Endodermal cell (in vitro differentiated cells): ENCODE data around the gene FAM81A. TPM values are rescaled to one million over a fixed set of nuclear protein-coding genes. Genes with fewer than 3 reads are reported as not detected.

ENCODE experiments used
- DNase-seq: peaks from one replicate; pipeline ENCODE4 v3.0.0-alpha.2; 2017
- H3K27ac ChIP-seq: 2 replicates; pipeline ENCODE4 v1.5.1; 2013; ENCODE audit warnings: mild to moderate bottlenecking, low read depth, low read length, moderate library complexity
- H3K27me3 ChIP-seq: 2 replicates; pipeline ENCODE4 v1.6.1; 2013; ENCODE audit warnings: mild to moderate bottlenecking, low read length, moderate library complexity; ENCODE audit not compliant: insufficient read depth, control insufficient read depth, poor library complexity, severe bottlenecking
- H3K36me3 ChIP-seq: 2 replicates; pipeline ENCODE4 v1.7.0; 2013; ENCODE audit warnings: mild to moderate bottlenecking, low read length, moderate library complexity; ENCODE audit not compliant: control insufficient read depth, insufficient read depth
- H3K4me1 ChIP-seq: one replicate; pipeline ENCODE4 v1.7.0; 2013; ENCODE audit warnings: low read length; ENCODE audit not compliant: control insufficient read depth, insufficient read depth
- H3K4me3 ChIP-seq: 2 replicates; pipeline ENCODE4 v1.5.1; 2013; ENCODE audit warnings: mild to moderate bottlenecking, low read length, moderate library complexity
- H3K9ac ChIP-seq: 2 replicates; pipeline ENCODE4 v1.6.1; 2013; ENCODE audit warnings: mild to moderate bottlenecking, low read length, moderate library complexity; ENCODE audit not compliant: poor library complexity, severe bottlenecking; ENCODE audit errors: extremely low read depth
- H3K9me3 ChIP-seq: 2 replicates; pipeline ENCODE4 v1.6.1; 2013; ENCODE audit warnings: mild to moderate bottlenecking, low read length, moderate library complexity; ENCODE audit not compliant: control insufficient read depth
- H3K27ac Mint-ChIP-seq: 2 replicates; pipeline ENCODE4 v1.8.0; 2020; ENCODE audit warnings: mixed read lengths
- H3K27me3 Mint-ChIP-seq: 2 replicates; pipeline ENCODE4 v1.8.0; 2021; ENCODE audit warnings: mild to moderate bottlenecking, mixed read lengths; ENCODE audit not compliant: insufficient read depth
- H3K36me3 Mint-ChIP-seq: 2 replicates; pipeline ENCODE4 v1.8.0; 2020; ENCODE audit warnings: low read depth, mixed read lengths
- H3K4me1 Mint-ChIP-seq: 2 replicates; pipeline ENCODE4 v1.8.0; 2020; ENCODE audit warnings: mixed read lengths
- H3K4me3 Mint-ChIP-seq: 2 replicates; pipeline ENCODE4 v1.8.0; 2020; ENCODE audit warnings: mild to moderate bottlenecking, moderate library complexity, mixed read lengths
- H3K9me3 Mint-ChIP-seq: 2 replicates; pipeline ENCODE4 v1.8.0; 2020; ENCODE audit warnings: mild to moderate bottlenecking, mixed read lengths
- WGBS, 2 experiments: methylation state at CpG; one replicate each; pipeline versions ENCODE4 v1.1.5 to v1.1.7; 2013; ENCODE audit warnings: missing lambda C conversion rate in 2 of 2, mixed read lengths in 1 of 2; ENCODE audit not compliant: insufficient coverage in 1 of 2, insufficient read length in 1 of 2; 5-methylcytosine and 5-hydroxymethylcytosine counted together
- total RNA-seq, 2 donors: library from RNA; stranded (reverse); fragmentation: NEBNext Ultra II Directional in 1 of 2; extraction: Animal tissue kit (Norgen Biotek cat#: 25700) in 1 of 2; gene quantifications; 2 replicates in 1 of 2; 3 replicates in 1 of 2; pipeline ENCODE4 v1.2.1, GENCODE V29; 2021
- TF ChIP-seq, protein P1 (sequence below): fragments of 200-600 bp; sonication (generic); conservative IDR thresholded peaks from 2 replicates; pipeline ENCODE4 v1.5.0; 2021; ENCODE audit warnings: antibody characterized with exemption, mild to moderate bottlenecking

FAM81A gene
- total RNA-seq, 2 donors from 2014 or later = 0.35 to 0.88 TPM

DNA sequence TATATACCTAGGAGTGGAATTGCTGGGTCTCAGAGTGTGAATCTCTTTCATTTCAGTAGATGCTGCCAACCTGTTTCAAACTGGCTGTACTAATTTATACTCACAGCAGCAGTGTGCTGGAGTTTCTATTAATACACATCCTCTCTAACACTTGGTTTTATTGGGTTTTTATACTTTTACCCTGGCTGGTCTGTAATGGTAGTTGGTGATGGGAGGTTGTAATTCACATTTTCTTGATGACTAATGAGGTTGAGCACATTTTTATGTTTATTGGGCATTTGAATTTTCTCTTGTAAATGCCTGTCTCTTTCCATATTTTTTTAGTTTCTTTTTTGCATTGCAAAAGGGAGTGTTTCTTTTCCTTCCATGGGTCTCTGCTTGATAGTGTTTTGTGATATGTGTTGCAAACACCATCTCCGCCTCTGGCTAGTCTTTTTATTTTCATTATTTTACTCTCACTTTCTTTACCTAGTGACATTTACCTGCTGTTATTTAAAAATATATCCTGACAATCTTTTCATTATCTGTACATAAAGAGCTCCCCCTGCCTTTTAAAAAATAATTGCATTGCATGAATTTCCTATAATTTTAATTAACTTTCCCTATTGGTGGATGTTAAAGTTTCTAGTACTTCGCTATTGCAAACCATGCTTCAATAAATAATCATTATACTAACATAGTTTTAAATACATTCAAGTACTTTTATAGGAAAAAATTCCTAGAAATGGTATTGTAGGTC lies 124.6 kb downstream of the FAM81A start:
- no peak overlapping the region for H3K27ac ChIP-seq
- no peak for DNase-seq
- H3K27me3 ChIP-seq = no peaks in the 10 kb centered on the region
- H3K4me3 ChIP-seq = no peak overlapping the region
- H3K27ac Mint-ChIP-seq = no peak overlapping the region
- H3K27me3 Mint-ChIP-seq = no peaks in the 10 kb centered on the region
- peaks cover 2% of the 10 kb centered on the region for H3K9me3 Mint-ChIP-seq
- H3K9me3 ChIP-seq = peaks cover 6% of the 10 kb centered on the region
- 90% methylated on average over 1 of the region's 2 CpGs; no CpG with 5 or more reads in 1 of the 2 experiments for WGBS, 2 experiments
- H3K9ac ChIP-seq = no peak overlapping the region
- H3K4me1 ChIP-seq = no peaks in the 10 kb centered on the region
- TF ChIP-seq, protein P1, sequence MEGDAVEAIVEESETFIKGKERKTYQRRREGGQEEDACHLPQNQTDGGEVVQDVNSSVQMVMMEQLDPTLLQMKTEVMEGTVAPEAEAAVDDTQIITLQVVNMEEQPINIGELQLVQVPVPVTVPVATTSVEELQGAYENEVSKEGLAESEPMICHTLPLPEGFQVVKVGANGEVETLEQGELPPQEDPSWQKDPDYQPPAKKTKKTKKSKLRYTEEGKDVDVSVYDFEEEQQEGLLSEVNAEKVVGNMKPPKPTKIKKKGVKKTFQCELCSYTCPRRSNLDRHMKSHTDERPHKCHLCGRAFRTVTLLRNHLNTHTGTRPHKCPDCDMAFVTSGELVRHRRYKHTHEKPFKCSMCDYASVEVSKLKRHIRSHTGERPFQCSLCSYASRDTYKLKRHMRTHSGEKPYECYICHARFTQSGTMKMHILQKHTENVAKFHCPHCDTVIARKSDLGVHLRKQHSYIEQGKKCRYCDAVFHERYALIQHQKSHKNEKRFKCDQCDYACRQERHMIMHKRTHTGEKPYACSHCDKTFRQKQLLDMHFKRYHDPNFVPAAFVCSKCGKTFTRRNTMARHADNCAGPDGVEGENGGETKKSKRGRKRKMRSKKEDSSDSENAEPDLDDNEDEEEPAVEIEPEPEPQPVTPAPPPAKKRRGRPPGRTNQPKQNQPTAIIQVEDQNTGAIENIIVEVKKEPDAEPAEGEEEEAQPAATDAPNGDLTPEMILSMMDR = no peak
- no peaks in the 10 kb centered on the region for H3K36me3 Mint-ChIP-seq
- H3K4me1 Mint-ChIP-seq = peaks cover 2% of the 10 kb centered on the region
- H3K36me3 ChIP-seq = no peaks in the 10 kb centered on the region
- H3K4me3 Mint-ChIP-seq = no peak overlapping the region

DNA sequence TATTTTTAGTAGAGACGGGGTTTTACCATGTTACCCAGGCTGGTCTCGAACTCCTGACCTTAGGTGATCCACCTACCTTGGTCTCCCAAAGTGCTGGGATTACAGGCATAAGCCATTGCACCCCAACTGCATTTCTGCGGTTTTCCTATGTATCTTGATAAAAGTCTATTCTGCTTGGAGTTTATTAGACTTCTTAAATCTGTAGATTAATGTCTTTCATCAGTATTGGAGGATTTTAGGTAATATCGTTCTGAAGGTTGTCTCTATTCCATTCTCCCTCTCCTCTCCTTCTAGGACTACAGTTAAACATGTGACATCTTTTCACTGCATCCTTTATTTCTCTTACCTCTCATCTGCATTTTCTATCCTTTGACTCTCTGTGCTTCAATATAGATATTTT lies 127.3 kb downstream of the FAM81A start:
- Histone ChIP-seq H3K27me3 (no peaks in the 10 kb centered on the region), H3K27ac (no peak overlapping the region), H3K4me1 (no peaks in the 10 kb centered on the region), H3K9ac (no peak overlapping the region), H3K4me3 (no peak overlapping the region), H3K9me3 (peaks cover 6% of the 10 kb centered on the region), H3K36me3 (no peaks in the 10 kb centered on the region)
- no peak overlapping the region for H3K4me3 Mint-ChIP-seq
- H3K4me1 Mint-ChIP-seq = peaks cover 2% of the 10 kb centered on the region
- WGBS, 2 experiments = 93 to 95% methylated on average over 2 to 4 of the region's 4 CpGs
- no peaks in the 10 kb centered on the region for H3K36me3 Mint-ChIP-seq
- DNase-seq = no peak
- no peak overlapping the region for H3K27ac Mint-ChIP-seq
- no peaks in the 10 kb centered on the region for H3K27me3 Mint-ChIP-seq
- H3K9me3 Mint-ChIP-seq = peaks cover 2% of the 10 kb centered on the region
- TF ChIP-seq, protein P1 = no peak

DNA sequence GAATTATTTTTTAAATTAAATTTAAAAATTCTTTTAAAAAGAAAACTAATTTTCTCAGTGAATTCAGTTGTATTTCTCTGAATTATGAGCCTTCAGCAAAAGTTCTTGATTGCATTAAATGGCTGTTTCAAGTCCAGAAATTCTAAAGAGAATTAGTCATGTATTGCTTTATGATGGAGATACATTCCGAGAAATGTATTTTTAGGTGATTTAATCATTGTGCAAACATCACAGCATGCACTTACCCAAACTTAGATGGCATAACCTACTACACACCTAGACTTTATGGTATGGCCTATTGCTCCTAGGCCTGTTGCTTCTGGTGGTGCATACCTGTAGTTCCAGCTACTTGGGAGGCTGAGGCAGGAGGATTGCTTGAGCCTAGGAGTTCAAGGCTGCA lies 129.3 kb downstream of the FAM81A start:
- Histone ChIP-seq H3K27me3 (no peaks in the 10 kb centered on the region), H3K27ac (no peak overlapping the region), H3K4me1 (no peaks in the 10 kb centered on the region), H3K9ac (no peak overlapping the region), H3K9me3 (peaks cover 6% of the 10 kb centered on the region), H3K36me3 (no peaks in the 10 kb centered on the region), H3K4me3 (no peak overlapping the region)
- TF ChIP-seq, protein P1 = no peak
- no peaks in the 10 kb centered on the region for H3K27me3 Mint-ChIP-seq
- no peaks in the 10 kb centered on the region for H3K36me3 Mint-ChIP-seq
- H3K4me1 Mint-ChIP-seq = peaks cover 5% of the 10 kb centered on the region
- peaks cover 2% of the 10 kb centered on the region for H3K9me3 Mint-ChIP-seq
- no peak for DNase-seq
- H3K27ac Mint-ChIP-seq = no peak overlapping the region
- 80 to 100% methylated on average over 1 of the region's 1 CpG for WGBS, 2 experiments
- H3K4me3 Mint-ChIP-seq = no peak overlapping the region
